MM.1S (cell line): ENCODE results near the gene SLC13A5.

Experiments used
- DNase-seq: peaks from one replicate; pipeline ENCODE4 v3.0.0-alpha.2; 2015
- H2AFZ ChIP-seq: fragments of 300-600 bp; sonication (generic); 2 replicates; pipeline ENCODE4 v1.6.0; 2016; ENCODE audit warnings: antibody characterized with exemption, low read length
- H3F3A ChIP-seq: fragments of 300-600 bp; sonication (generic); 2 replicates; pipeline ENCODE4 v1.6.1; 2016; ENCODE audit warnings: mild to moderate bottlenecking, antibody characterized with exemption, low read length, moderate library complexity, mixed read lengths; ENCODE audit not compliant: insufficient read depth
- H3K27ac ChIP-seq: fragments of 300-600 bp; sonication (generic); 2 replicates; pipeline ENCODE4 v1.5.1; 2016; ENCODE audit warnings: mild to moderate bottlenecking, low read length
- H3K27me3 ChIP-seq: fragments of 300-600 bp; sonication (generic); replicated peaks from 2 replicates; pipeline ENCODE4 v1.6.0; 2016; ENCODE audit warnings: low read length; ENCODE audit not compliant: insufficient read depth
- H3K36me3 ChIP-seq: fragments of 300-600 bp; sonication (generic); replicated peaks from 2 replicates; pipeline ENCODE4 v1.6.1; 2016; ENCODE audit warnings: mild to moderate bottlenecking, low read length, mixed read lengths; ENCODE audit not compliant: insufficient read depth
- H3K4me1 ChIP-seq: fragments of 300-600 bp; sonication (generic); 2 replicates; pipeline ENCODE4 v1.6.1; 2016; ENCODE audit warnings: low read length, mixed read lengths
- H3K4me2 ChIP-seq: fragments of 300-600 bp; sonication (generic); 2 replicates; pipeline ENCODE4 v1.6.0; 2016; ENCODE audit warnings: low read depth, low read length
- H3K4me3 ChIP-seq: fragments of 300-600 bp; sonication (generic); 2 replicates; pipeline ENCODE4 v1.5.1; 2016; ENCODE audit warnings: low read length, mixed read lengths
- H3K79me2 ChIP-seq: fragments of 300-600 bp; sonication (generic); 2 replicates; pipeline ENCODE4 v1.6.1; 2016; ENCODE audit warnings: mixed run types, low read length, mixed read lengths
- H3K9ac ChIP-seq: fragments of 300-600 bp; sonication (generic); 2 replicates; pipeline ENCODE4 v1.6.1; 2016; ENCODE audit warnings: low read length, mixed read lengths
- H3K9me2 ChIP-seq: fragments of 300-600 bp; sonication (generic); replicated peaks from 2 replicates; pipeline ENCODE4 v1.6.1; 2016; ENCODE audit warnings: mild to moderate bottlenecking, low read length, mixed read lengths; ENCODE audit not compliant: insufficient read depth
- H3K9me3 ChIP-seq: fragments of 300-600 bp; sonication (generic); replicated peaks from 2 replicates; pipeline ENCODE4 v1.6.1; 2016; ENCODE audit warnings: mild to moderate bottlenecking, low read length, mixed read lengths; ENCODE audit not compliant: insufficient read depth
- H4K20me1 ChIP-seq: fragments of 300-600 bp; sonication (generic); 2 replicates; pipeline ENCODE4 v1.6.1; 2016; ENCODE audit warnings: mild to moderate bottlenecking, low read length, moderate library complexity, mixed read lengths; ENCODE audit not compliant: insufficient read depth
- CTCF ChIP-seq: fragments of 300-600 bp; sonication (generic); IDR thresholded peaks from 2 replicates; pipeline ENCODE4 v1.5.1; 2016; ENCODE audit warnings: antibody characterized with exemption, low read length, mixed read lengths
- EZH2 ChIP-seq: fragments of 300-600 bp; sonication (generic); optimal IDR thresholded peaks from 2 replicates; pipeline ENCODE3; 2017; ENCODE audit warnings: low read depth, mild to moderate bottlenecking, antibody characterized with exemption, low read length, mixed read lengths
- EZH2phosphoT487 ChIP-seq: fragments of 300-600 bp; sonication (generic); IDR thresholded peaks from 2 replicates; pipeline ENCODE4 v1.6.1; 2018; ENCODE audit warnings: antibody characterized with exemption, low read length

Gene SLC13A5

GRCh38 chr17:6753546-6753945, 40.4 kb upstream of the SLC13A5 start:
- no peak overlapping the region for H2AFZ ChIP-seq
- no peak overlapping the region for H3K27ac ChIP-seq

GRCh38 chr17:6753006-6753445, 39.9 kb upstream of the SLC13A5 start:
- 0 out of 2 replicates have a peak, but pooled peaks cover 4% of the 10 kb centered on the region for H3K27me3 ChIP-seq
- no peak overlapping the region for H3K27ac ChIP-seq
- no peaks in the 10 kb centered on the region for H4K20me1 ChIP-seq
- no peak overlapping the region for H3K4me2 ChIP-seq
- H3K36me3 ChIP-seq = no peaks in the 10 kb centered on the region
- no peaks in the 10 kb centered on the region for H3F3A ChIP-seq
- no peak for DNase-seq
- H3K4me1 ChIP-seq = peaks cover 3% of the 10 kb centered on the region; the same call in 1 of the 2 replicates
- no peak overlapping the region for H3K4me3 ChIP-seq
- no peaks in the 10 kb centered on the region for H3K9me3 ChIP-seq
- H3K9ac ChIP-seq = no peak overlapping the region
- no peaks in the 10 kb centered on the region for H3K79me2 ChIP-seq
- H2AFZ ChIP-seq = no peak overlapping the region
- no peaks in the 10 kb centered on the region for H3K9me2 ChIP-seq
- TF ChIP-seq EZH2 (no peak), CTCF (no peak), EZH2phosphoT487 (no peak)

More at GRCh38 chr17:6753546-6753945, 40.4 kb upstream of the SLC13A5 start:
- no peaks in the 10 kb centered on the region for H3K9me3 ChIP-seq
- no peaks in the 10 kb centered on the region for H3K36me3 ChIP-seq
- 0 out of 2 replicates have a peak, but pooled peaks cover 4% of the 10 kb centered on the region for H3K27me3 ChIP-seq
- H3K4me2 ChIP-seq = no peak overlapping the region
- H3K9ac ChIP-seq = no peak overlapping the region
- H3K4me3 ChIP-seq = no peak overlapping the region
- H3K79me2 ChIP-seq = no peaks in the 10 kb centered on the region
- no peak for DNase-seq
- H3K9me2 ChIP-seq = no peaks in the 10 kb centered on the region
- no peaks in the 10 kb centered on the region for H4K20me1 ChIP-seq
- H3K4me1 ChIP-seq = peaks cover 3% of the 10 kb centered on the region; the same call in 1 of the 2 replicates
- H3F3A ChIP-seq = no peaks in the 10 kb centered on the region
- no peak for TF ChIP-seq CTCF
- TF ChIP-seq EZH2phosphoT487 = no peak
- no peak for TF ChIP-seq EZH2

- DNase-seq = no peak
- H3K4me2 ChIP-seq = no peak overlapping the region
Measured at GRCh38 chr17:6752068-6752909, 39.1 kb upstream of the SLC13A5 start.

More at GRCh38 chr17:6752068-6752909, 39.1 kb upstream of the SLC13A5 start:
- H4K20me1 ChIP-seq = no peaks in the 10 kb centered on the region
- H3K9ac ChIP-seq = no peak overlapping the region
- no peaks in the 10 kb centered on the region for H3K79me2 ChIP-seq
- H3K27me3 ChIP-seq = 0 out of 2 replicates have a peak, but pooled peaks cover 4% of the 10 kb centered on the region
- no peak overlapping the region for H3K4me3 ChIP-seq
- no peaks in the 10 kb centered on the region for H3K36me3 ChIP-seq
- H3K4me1 ChIP-seq = peaks cover 3% of the 10 kb centered on the region; the same call in 1 of the 2 replicates
- TF ChIP-seq EZH2 = no peak
- no peak for TF ChIP-seq EZH2phosphoT487
- TF ChIP-seq CTCF = no peak
- no peaks in the 10 kb centered on the region for H3K9me3 ChIP-seq
- H3F3A ChIP-seq = no peaks in the 10 kb centered on the region
- no peak overlapping the region for H2AFZ ChIP-seq
- H3K9me2 ChIP-seq = no peaks in the 10 kb centered on the region
- no peak overlapping the region for H3K27ac ChIP-seq
